Ureter (tissue), 1 donor: ENCODE measurements around the gene SLC39A9. TPM values are rescaled to one million over a fixed set of nuclear protein-coding genes. Genes with fewer than 3 reads are reported as not detected.

ENCODE experiments used
- DNase-seq: peaks from one replicate; pipeline ENCODE4 v3.0.0-alpha.2; 2020; ENCODE audit warnings: low spot score
- total RNA-seq: library from RNA; stranded (reverse); gene quantifications from one replicate; pipeline ENCODE4 v1.2.4, GENCODE V29; 2023
- donor health status: DM: yes; HTN: yes; CAD: no.

SLC39A9 gene
- total RNA-seq, 1 donor from 2014 or later: 66.4 TPM

GRCh38 chr14:69424149-69424923 is 25.8 kb downstream of the SLC39A9 start:
- no peak for DNase-seq

GRCh38 chr14:69427596-69427995 is 29.1 kb downstream of the SLC39A9 start:
- DNase-seq: no peak

GRCh38 chr14:69428289-69428998 is 30.0 kb downstream of the SLC39A9 start:
- DNase-seq: no peak

- DNase-seq: no peak
These were observed 31.2 kb downstream of the SLC39A9 start for GRCh38 chr14:69429643-69430042.

- DNase-seq: no peak
These were observed 31.9 kb downstream of the SLC39A9 start for GRCh38 chr14:69430306-69430939.

GRCh38 chr14:69432364-69432763 is 33.9 kb downstream of the SLC39A9 start:
- DNase-seq: no peak

- DNase-seq: no peak
These were observed 41.2 kb downstream of the SLC39A9 start for GRCh38 chr14:69439521-69440270.

GRCh38 chr14:69441948-69442347 is 43.5 kb downstream of the SLC39A9 start:
- DNase-seq: no peak

GRCh38 chr14:69443296-69443805 is 44.9 kb downstream of the SLC39A9 start:
- no peak for DNase-seq

- DNase-seq: no peak
These were observed 50.7 kb downstream of the SLC39A9 start for GRCh38 chr14:69449216-69449615.

GRCh38 chr14:69451941-69452340 is 53.4 kb downstream of the SLC39A9 start:
- DNase-seq: no peak

- DNase-seq: no peak
These were observed 59.9 kb downstream of the SLC39A9 start for GRCh38 chr14:69458350-69458749.

- no peak for DNase-seq
These were observed 60.6 kb downstream of the SLC39A9 start for GRCh38 chr14:69459122-69459521.

GRCh38 chr14:69460093-69460701 is 61.7 kb downstream of the SLC39A9 start:
- peak; percentile 60 for DNase-seq

GRCh38 chr14:69464379-69464778 is 65.9 kb downstream of the SLC39A9 start:
- DNase-seq: no peak

GRCh38 chr14:69464829-69465228 is 66.3 kb downstream of the SLC39A9 start:
- DNase-seq: no peak

- no peak for DNase-seq
These were observed 70.5 kb downstream of the SLC39A9 start for GRCh38 chr14:69468949-69469348.

GRCh38 chr14:69471436-69471835 is 72.9 kb downstream of the SLC39A9 start:
- no peak for DNase-seq

GRCh38 chr14:69471916-69472315 is 73.4 kb downstream of the SLC39A9 start:
- DNase-seq: no peak

- no peak for DNase-seq
These were observed 74.8 kb downstream of the SLC39A9 start for GRCh38 chr14:69473260-69473659.

- no peak for DNase-seq
These were observed 75.5 kb downstream of the SLC39A9 start for GRCh38 chr14:69473946-69474345.
